HG03469 (cell line): ENCODE measurements around the gene APCDD1L.
A peak's percentile ranks its signal among the peaks of the same experiment; 100 is the strongest.

Experiments used
- ATAC-seq: cut with Tn5 transposase; IDR thresholded peaks from one replicate; pipeline ENCODE4 v1.9.1; 2021; ENCODE audit warnings: mild to moderate bottlenecking, moderate library complexity, moderate number of reproducible peaks; ENCODE audit not compliant: unreplicated experiment

The APCDD1L gene

GRCh38 chr20:58467572-58468527 is 47.3 kb downstream of the APCDD1L start:
- ATAC-seq: no peak

DNA sequence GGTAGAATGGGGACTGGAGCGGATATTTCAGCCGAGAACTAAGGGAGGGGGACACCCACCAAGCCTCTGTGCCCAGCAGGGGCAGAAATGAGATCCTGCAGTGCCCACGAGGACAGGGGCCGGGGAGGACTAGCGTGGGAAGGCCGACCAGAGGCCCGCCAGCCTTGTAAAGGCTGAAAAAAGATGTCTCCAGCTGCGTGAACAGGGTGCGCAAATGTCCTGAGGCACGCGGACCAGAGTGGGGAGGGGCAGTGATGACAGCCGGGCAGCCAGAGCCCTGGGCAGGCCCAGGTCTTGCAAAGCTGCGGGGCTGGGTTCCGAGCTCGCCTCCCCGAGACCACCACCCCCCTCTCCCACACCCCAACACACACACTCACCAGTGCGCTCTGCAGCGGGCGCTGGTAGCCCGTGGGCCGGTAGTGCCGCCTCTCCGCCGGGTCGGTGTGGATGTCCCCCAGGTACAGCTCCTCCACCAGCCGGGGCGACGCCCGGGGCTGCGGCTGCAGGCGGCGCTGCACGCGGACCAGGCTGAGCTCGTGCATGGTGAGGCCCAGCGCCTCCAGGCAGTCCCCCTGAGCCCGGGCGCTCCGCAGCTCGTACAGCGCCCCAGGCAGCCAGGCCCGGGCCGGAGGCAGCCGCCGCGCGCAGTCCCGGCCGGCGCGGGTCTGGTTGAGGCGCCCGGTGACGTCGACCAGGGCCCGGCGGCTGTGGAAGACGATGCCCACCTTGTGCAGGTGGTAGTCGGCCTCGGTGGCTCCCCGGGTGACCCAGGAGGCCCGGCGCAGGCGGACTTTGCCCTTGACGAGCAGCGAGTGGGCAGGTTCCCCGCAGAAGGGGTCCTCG is 48.2 kb downstream of the APCDD1L start:
- ATAC-seq: no peak

GRCh38 chr20:58466095-58466708 is 49.0 kb downstream of the APCDD1L start:
- ATAC-seq: no peak

GRCh38 chr20:58464838-58465237 is 50.4 kb downstream of the APCDD1L start:
- ATAC-seq: no peak

DNA sequence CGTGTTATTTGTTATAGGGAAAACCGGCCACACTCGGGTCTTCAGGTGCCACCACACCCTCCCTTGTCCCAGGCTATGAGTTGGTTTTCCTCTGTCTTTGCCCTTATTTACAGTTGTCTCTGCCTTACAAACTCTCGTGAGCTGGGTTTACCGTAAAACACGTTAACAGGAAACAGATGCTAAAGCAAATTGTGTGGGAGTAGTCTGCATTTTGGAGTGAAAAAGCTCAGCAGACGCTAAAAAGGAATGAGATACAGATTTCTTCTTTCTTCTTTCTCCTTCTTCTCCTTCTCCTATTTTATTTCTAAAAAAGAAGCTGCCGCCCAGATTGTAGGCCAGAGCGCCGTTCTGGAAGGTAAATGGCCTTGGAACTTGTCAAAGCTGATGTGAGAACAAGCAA is 51.9 kb downstream of the APCDD1L start:
- ATAC-seq: no peak

- no peak for ATAC-seq
Measured at GRCh38 chr20:58461899-58462298, 53.3 kb downstream of the APCDD1L start.

- ATAC-seq: no peak
Measured at GRCh38 chr20:58461104-58461503, 54.1 kb downstream of the APCDD1L start.

DNA sequence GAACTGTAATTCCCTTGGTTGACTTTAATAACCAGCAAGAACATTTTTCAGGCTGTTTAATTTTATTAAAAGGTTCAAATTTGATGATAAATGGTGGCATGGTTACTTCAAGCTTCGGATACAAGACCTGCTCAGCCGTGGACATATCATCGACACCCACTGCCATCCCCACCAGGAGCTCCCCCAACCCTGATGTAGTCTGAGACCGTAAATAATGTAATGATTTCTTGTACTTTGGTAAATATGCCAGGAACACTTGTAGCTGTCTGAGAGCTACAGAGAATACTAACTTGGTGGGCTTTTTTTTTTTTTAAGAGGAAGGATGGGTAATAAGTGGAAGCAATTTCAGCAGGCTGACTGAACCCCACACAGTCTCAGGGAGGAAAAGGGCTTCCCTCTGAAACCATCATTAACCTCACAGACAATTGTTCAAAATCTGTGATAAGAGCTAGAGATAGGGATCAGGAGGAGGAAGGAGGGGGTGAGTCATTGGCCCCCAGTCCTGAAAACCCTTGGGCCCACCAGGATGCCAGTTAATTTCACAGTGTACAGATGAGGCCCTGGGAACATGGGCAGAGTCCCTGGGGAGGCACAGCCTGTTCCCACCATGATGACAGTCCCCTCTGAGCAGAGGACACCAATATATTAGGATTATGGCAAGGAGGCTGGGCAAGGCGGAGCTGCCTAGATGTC is 56.0 kb downstream of the APCDD1L start:
- no peak for ATAC-seq

DNA sequence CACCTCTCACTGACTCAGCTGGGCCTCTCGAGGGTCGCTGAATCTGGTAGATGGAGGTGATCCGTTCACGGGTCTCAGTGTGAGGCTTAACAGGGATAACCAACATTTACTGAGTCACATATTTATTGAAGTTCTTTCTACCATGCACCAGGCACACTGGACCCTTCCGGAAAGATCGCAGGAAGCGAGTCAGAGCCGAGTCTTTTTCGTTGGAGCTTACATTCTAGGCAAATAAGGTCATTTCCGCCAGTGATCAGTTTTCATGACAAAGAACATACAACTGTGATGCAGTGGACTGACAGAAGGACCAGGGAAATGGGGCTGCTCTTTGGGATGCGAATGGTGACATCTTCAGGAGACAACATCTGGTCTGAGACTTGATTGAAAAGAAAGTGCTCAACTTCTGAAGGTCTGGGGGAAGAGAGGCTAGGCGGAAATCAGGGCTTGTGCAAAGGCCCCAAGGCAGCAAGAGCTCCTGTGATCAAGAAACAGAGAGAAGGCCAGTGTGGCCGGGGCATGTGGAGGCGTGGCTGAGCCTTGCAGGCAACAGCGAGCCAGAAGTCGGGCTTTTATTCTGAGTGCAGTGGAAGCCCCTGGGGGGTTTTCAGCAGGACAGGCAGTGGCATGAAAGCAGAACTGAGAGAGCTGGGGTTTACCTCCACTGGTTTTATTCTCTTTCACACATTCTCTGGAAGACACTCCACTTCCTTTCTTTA is 56.7 kb downstream of the APCDD1L start:
- ATAC-seq: peak; percentile 92

DNA sequence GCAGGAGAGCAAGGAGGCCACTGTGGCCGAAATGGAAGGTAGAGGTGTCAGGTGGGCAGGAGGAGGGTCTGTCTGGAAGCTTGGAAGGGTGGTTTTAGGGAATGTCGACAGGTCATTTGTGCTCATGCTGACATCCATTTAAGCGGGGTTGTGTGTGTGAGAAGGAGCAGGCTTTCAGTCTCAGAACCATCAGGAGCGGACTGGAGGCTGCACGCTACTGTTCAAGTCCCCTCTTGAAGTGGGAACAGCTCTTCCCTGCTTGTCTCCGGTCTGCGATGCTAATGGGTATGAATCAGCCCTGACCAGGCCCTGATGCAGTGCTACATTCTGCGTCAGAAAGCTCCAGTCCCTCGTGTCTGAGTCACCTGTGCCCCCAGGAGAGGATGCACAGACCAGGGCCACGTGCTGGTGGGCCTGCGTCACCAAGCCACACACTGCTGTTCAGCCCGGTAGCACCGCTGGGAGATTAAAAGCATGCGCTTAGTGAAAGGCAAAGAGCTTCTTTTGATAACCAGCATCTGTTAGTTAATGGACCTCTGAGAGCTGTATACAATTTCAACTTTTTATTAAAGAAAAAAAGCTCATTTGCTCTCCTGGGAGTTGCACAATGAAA is 58.0 kb downstream of the APCDD1L start:
- ATAC-seq: no peak

- no peak for ATAC-seq
Measured at GRCh38 chr20:58454460-58454859, 60.7 kb downstream of the APCDD1L start.

DNA sequence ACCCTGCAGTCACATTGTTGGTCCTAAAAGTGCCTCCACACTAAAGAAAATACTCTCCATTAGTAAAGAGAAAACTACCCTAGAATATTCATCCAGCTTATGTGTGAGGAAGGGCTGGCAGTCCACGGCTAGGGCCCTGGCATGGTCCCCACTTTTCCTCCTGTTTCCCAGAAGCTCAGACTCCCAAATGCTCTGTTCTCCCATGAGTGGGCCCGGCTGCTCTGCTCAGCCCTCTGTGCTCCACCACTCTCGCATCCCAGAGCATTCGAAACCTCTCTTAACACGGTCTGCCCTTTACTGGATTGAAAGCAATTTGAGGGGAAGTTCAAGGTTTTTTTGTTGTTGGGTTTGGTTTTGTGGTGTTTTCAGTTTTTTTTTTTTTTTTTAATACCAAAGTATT is 61.8 kb downstream of the APCDD1L start:
- no peak for ATAC-seq

- ATAC-seq: no peak
Measured at GRCh38 chr20:58452667-58453255, 62.4 kb downstream of the APCDD1L start.

- ATAC-seq: peak; percentile 57
Measured at GRCh38 chr20:58450254-58450653, 64.9 kb downstream of the APCDD1L start.

- no peak for ATAC-seq
Measured at GRCh38 chr20:58449681-58450221, 65.4 kb downstream of the APCDD1L start.

DNA sequence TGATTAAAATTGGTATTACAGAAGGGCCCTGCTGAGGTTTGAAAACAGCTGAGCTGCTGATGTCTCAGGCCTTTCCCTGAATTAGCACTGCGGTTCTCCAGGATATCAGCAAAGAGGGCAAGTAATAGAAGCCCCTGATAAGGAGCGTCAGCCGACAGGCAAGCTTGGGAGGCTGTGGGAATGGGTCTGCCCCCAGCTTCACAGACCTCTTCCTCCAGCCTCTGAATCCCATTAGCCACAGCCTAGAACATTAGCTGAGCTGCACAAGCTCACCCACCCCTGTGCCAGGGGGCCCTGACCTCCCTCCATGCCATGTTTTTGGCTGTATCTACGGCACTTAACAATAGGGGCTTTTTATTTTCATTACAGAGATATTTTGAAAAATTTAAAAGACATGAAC is 66.2 kb downstream of the APCDD1L start:
- no peak for ATAC-seq

DNA sequence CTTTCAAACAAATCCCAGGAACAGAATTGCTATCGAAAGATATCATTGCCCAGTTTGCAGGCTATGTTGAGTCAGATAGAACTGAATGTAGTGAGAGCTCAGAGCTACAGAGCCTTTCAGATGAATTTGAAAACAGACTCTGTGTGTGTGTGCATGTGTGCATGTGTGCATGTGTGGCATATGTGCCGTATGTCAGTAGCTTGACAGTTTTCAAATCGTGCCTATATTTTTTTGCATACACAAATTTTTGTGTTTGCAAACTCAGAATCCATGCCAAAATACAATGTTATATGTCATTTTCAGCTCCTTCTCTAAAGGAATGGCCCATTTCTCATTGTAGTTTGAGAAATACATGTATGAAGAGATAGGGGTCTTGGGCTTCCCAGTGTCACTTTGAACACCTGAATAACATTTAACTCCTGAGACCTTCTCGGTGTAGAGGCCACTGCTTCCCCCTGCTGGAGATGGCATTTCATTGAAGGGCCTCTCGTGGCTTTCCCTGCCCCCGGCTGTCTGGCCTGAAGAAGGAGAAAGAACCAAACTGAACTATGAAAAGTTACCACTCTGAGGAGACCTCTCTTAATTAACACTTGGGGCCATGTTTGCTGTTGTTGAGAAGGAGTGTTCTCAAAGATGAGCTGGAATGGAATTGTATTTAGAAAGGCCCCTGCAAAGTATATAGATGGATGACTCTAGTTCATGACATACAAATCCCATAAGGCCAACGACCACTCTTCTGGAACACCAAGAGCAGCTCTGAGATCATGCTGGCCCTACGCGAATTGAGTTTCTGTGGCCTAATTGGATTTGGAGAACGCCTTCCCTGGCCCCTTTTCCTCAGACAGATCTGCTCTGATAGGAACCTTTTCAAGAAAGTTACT is 67.4 kb downstream of the APCDD1L start:
- ATAC-seq: no peak

DNA sequence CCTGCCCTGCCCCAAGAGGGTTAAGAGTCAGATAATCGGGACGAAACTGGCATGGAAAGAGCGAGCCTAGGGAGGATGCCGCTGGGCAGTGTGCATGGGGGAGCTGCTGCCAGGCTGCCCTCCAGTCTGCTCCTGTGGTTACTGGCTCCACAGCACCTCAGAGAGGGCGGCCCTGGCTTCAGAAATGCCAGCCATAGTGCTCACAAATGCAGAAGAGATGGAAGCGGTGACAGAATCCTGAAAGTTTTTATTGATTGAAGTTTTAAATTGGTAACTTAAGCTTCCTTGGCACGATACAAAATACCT is 68.3 kb downstream of the APCDD1L start:
- no peak for ATAC-seq
